ENCODE measurements around the gene DGCR6L.

DNA sequence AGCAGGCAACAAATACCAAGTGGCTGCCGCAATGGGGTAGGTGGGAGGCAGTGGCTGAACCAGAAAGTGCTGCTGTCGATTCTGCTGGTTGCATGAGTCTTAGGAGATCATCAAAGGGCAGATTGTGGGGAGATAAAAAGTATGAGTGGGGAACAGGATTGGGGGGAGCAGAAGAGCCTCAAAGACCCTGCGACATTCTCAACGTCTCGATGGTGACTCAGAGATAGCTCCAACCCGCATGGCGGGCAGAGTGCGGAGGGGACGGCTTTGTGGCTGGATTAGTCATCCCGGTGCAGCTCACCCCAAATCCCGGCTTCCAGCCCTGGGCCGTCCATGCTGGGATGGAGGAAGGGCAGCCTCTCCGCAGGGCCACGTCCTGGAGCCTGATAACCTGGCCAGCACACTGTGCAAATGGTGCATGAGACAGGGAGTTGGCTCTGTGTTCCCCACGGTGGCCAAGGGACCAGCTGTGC, 40.2 kb downstream of the DGCR6L start:
- TF ChIP-seq, protein P1, sequence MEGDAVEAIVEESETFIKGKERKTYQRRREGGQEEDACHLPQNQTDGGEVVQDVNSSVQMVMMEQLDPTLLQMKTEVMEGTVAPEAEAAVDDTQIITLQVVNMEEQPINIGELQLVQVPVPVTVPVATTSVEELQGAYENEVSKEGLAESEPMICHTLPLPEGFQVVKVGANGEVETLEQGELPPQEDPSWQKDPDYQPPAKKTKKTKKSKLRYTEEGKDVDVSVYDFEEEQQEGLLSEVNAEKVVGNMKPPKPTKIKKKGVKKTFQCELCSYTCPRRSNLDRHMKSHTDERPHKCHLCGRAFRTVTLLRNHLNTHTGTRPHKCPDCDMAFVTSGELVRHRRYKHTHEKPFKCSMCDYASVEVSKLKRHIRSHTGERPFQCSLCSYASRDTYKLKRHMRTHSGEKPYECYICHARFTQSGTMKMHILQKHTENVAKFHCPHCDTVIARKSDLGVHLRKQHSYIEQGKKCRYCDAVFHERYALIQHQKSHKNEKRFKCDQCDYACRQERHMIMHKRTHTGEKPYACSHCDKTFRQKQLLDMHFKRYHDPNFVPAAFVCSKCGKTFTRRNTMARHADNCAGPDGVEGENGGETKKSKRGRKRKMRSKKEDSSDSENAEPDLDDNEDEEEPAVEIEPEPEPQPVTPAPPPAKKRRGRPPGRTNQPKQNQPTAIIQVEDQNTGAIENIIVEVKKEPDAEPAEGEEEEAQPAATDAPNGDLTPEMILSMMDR (conservative IDR thresholded peaks at IDR 0.05; ENCODE audit: low read depth, low read length), result no peak
- no peak for TF ChIP-seq EZH2 (IDR thresholded peaks at IDR 0.05; ENCODE audit: borderline replicate concordance, low read depth, low read length, poor library complexity, severe bottlenecking)

All from A673 (cell line).